Measurements from ENCODE around the gene ACTBL2.

DNA sequence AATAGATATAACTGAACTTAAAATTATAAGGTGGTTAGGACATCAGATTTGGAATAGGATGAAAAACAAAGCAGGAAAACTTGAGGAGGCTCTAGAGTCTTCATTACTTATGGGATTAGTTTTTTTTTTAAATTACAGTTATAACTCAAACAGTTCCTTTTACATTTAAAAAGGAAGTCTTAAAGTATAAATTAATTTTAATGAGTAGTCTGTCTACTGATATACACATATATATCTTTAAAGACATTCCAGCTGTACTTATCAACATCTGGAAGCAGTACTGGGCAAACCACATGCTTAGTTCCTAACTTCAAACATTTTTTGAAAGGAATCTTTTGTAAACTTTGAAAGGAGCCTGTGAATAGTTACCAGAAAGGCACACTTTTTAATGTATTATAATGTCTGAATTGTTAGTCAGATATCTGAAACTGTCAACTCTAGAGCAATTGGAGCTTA, 6.0 kb downstream of the ACTBL2 start:
- TF ChIP-seq, protein P1, sequence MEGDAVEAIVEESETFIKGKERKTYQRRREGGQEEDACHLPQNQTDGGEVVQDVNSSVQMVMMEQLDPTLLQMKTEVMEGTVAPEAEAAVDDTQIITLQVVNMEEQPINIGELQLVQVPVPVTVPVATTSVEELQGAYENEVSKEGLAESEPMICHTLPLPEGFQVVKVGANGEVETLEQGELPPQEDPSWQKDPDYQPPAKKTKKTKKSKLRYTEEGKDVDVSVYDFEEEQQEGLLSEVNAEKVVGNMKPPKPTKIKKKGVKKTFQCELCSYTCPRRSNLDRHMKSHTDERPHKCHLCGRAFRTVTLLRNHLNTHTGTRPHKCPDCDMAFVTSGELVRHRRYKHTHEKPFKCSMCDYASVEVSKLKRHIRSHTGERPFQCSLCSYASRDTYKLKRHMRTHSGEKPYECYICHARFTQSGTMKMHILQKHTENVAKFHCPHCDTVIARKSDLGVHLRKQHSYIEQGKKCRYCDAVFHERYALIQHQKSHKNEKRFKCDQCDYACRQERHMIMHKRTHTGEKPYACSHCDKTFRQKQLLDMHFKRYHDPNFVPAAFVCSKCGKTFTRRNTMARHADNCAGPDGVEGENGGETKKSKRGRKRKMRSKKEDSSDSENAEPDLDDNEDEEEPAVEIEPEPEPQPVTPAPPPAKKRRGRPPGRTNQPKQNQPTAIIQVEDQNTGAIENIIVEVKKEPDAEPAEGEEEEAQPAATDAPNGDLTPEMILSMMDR (IDR thresholded peaks at IDR 0.05) = no peak
- TF ChIP-seq POLR2A (IDR thresholded peaks at IDR 0.05) = no peak

Data from thyroid gland (tissue), 4 donors.